Lower leg skin (tissue), 3 donors: Measurements from ENCODE around the gene KLHDC9.

ENCODE experiments used
- CTCF ChIP-seq, 3 donors: fragments of 450-650 bp; IDR thresholded peaks; one replicate each; pipeline ENCODE4 v1.5.1; 2016; ENCODE audit warnings: antibody characterized with exemption in 3 of 3, mild to moderate bottlenecking in 3 of 3, moderate library complexity in 2 of 3
- POLR2A ChIP-seq, 2 donors: fragments of 450-650 bp; IDR thresholded peaks; one replicate each; pipeline ENCODE4 v1.6.1; 2016 to 2017; ENCODE audit warnings: antibody characterized with exemption in 2 of 2, mild to moderate bottlenecking in 1 of 2, moderate library complexity in 1 of 2

- TF ChIP-seq POLR2A (IDR thresholded peaks at IDR 0.05), result no peak
- TF ChIP-seq CTCF (IDR thresholded peaks at IDR 0.05), result no peak
Measured at GRCh38 chr1:161079436-161080110, 18.6 kb upstream of the KLHDC9 start.
